Adrenal gland (tissue), 12 donors: ENCODE measurements around the gene FAM200C. TPM values are rescaled to one million over a fixed set of nuclear protein-coding genes. Genes with fewer than 3 reads are reported as not detected.

Experiments used
- DNase-seq, 7 donors: peaks; one replicate each; pipeline ENCODE4 v3.0.0-alpha.2; 2019 to 2020
- H3K27ac ChIP-seq, 5 donors: fragments of 200-600 bp; sonication (generic) in 4 of 5; 1 replicate in 3 of 5; 2 replicates in 2 of 5; pipeline versions ENCODE4 v1.5.1 to v1.8.0; 2016 to 2020; ENCODE audit warnings: mild to moderate bottlenecking in 1 of 5
- H3K27me3 ChIP-seq: fragments of 200-600 bp; 2 replicates; pipeline ENCODE4 v1.8.0; 2021
- H3K36me3 ChIP-seq, 2 donors: fragments of 200-600 bp; replicated peaks in 1 of 2; 1 replicate in 1 of 2; 2 replicates in 1 of 2; pipeline versions ENCODE4 v1.5.1 to v1.8.0; 2018 to 2022
- H3K4me1 ChIP-seq, 2 donors: fragments of 200-600 bp; replicated peaks in 1 of 2; 1 replicate in 1 of 2; 2 replicates in 1 of 2; pipeline versions ENCODE4 v1.5.1 to v1.8.0; 2018 to 2021
- H3K4me3 ChIP-seq, 4 donors: fragments of 200-600 bp; sonication (generic) in 3 of 4; one replicate each; pipeline ENCODE4 v1.5.1; 2016 to 2018
- H3K9me3 ChIP-seq, 3 donors: fragments of 200-600 bp; sonication (generic) in 1 of 3; replicated peaks in 1 of 3; 1 replicate in 2 of 3; 2 replicates in 1 of 3; pipeline versions ENCODE4 v1.5.1 to v1.8.0; 2016 to 2021
- POLR2A ChIP-seq, 2 donors: fragments of 450-650 bp; IDR thresholded peaks; one replicate each; pipeline ENCODE4 v1.6.1; 2017; ENCODE audit warnings: antibody characterized with exemption in 2 of 2, mild to moderate bottlenecking in 2 of 2, moderate library complexity in 1 of 2
- WGBS, 4 donors: extraction: QIAGEN DNeasy Blood & Tissue Kit in 2 of 4; methylation state at CpG; one replicate each; pipeline versions ENCODE4 v1.1.5 to v1.1.7; 2013 to 2017; 5-methylcytosine and 5-hydroxymethylcytosine counted together
- intact Hi-C, 2 donors: fragments of 100-400 bp; cut with DNase I; formaldehyde crosslinking; loops; one replicate each; pipeline versions ENCODE4 v1.14.1 to v1.15.0; 2022 to 2023
- polyA plus RNA-seq, 3 donors: library from polyadenylated mRNA; stranded (reverse); fragments of 200-250 nt in 2 of 3; fragments of 350-450 nt in 1 of 3; fragmentation: Illumina TruSeq in 1 of 3; extraction: RNeasy Lipid Tissue Mini Kit (QIAGEN cat#74804) in 1 of 3; gene quantifications; one replicate each; pipeline ENCODE4 v1.2.3, GENCODE V29; 2013 to 2014
- total RNA-seq, 9 donors: library from RNA; depleted of rRNA in 4 of 9; stranded (reverse); fragments of >200 nt in 4 of 9; fragments of 120-200 nt in 1 of 9; fragmentation: NEBNext Ultra II Directional in 1 of 9; extraction: Animal tissue kit (Norgen Biotek cat#: 25700) in 1 of 9; gene quantifications; one replicate each; pipeline versions ENCODE4 v1.1.0 to v1.2.4, GENCODE V29; 2013 to 2023
- TF ChIP-seq, protein P1 (sequence below), 6 experiments: fragments of 450-650 bp in 4 of 6; fragments of 200-600 bp in 2 of 6; sonication (generic) in 1 of 6; IDR thresholded peaks; 1 replicate in 5 of 6; 2 replicates in 1 of 6; pipeline versions ENCODE4 v1.5.1 to v1.8.0; 2016 to 2021; ENCODE audit warnings: antibody characterized with exemption in 6 of 6, mild to moderate bottlenecking in 2 of 6, moderate library complexity in 1 of 6
- donor health status: healthy with polysubstance abuse.
- donor health status: Bipolar disorder and iron deficiency.
- donor health status: DM: yes; HTN: yes; CAD: no.
- donor health status: DM: no; HTN: no; CAD: no.
- donor health status: DM: no; HTN: no; CAD: no.
- donor health status: DM: yes; HTN: yes; CAD: no.

The FAM200C gene
- total and polyA plus RNA-seq, 12 donors: 0.42 to 9.0 (median 5.2) TPM

GRCh38 chr5:160375701-160376100, 24.2 kb downstream of the FAM200C start:
- 80 to 92% (median 83%) methylated on average over 2 of the region's 2 CpGs for WGBS, 4 donors
- DNase-seq: no peak
- H3K36me3 ChIP-seq: no peaks in the 10 kb centered on the region

GRCh38 chr5:160375166-160375565, 24.7 kb downstream of the FAM200C start:
- Histone ChIP-seq H3K27ac (no peak overlapping the region), H3K9me3 (no peaks in the 10 kb centered on the region), H3K27me3 (no peaks in the 10 kb centered on the region), H3K4me3 (no peak overlapping the region), H3K4me1 (no peaks in the 10 kb centered on the region), H3K36me3 (no peaks in the 10 kb centered on the region)
- TF ChIP-seq, protein P1, sequence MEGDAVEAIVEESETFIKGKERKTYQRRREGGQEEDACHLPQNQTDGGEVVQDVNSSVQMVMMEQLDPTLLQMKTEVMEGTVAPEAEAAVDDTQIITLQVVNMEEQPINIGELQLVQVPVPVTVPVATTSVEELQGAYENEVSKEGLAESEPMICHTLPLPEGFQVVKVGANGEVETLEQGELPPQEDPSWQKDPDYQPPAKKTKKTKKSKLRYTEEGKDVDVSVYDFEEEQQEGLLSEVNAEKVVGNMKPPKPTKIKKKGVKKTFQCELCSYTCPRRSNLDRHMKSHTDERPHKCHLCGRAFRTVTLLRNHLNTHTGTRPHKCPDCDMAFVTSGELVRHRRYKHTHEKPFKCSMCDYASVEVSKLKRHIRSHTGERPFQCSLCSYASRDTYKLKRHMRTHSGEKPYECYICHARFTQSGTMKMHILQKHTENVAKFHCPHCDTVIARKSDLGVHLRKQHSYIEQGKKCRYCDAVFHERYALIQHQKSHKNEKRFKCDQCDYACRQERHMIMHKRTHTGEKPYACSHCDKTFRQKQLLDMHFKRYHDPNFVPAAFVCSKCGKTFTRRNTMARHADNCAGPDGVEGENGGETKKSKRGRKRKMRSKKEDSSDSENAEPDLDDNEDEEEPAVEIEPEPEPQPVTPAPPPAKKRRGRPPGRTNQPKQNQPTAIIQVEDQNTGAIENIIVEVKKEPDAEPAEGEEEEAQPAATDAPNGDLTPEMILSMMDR (IDR thresholded peaks at IDR 0.05): no peak
- no peak for TF ChIP-seq POLR2A (IDR thresholded peaks at IDR 0.05)
- intact Hi-C loops: no loop called here
- no peak for DNase-seq

More at GRCh38 chr5:160375701-160376100, 24.2 kb downstream of the FAM200C start:
- H3K9me3 ChIP-seq: no peaks in the 10 kb centered on the region
- TF ChIP-seq POLR2A (IDR thresholded peaks at IDR 0.05): no peak
- TF ChIP-seq, protein P1 (IDR thresholded peaks at IDR 0.05): no peak
- H3K4me1 ChIP-seq: no peaks in the 10 kb centered on the region
- H3K4me3 ChIP-seq: no peak overlapping the region
- intact Hi-C loops: no loop called here
- no peak overlapping the region for H3K27ac ChIP-seq
- H3K27me3 ChIP-seq: no peaks in the 10 kb centered on the region

DNA sequence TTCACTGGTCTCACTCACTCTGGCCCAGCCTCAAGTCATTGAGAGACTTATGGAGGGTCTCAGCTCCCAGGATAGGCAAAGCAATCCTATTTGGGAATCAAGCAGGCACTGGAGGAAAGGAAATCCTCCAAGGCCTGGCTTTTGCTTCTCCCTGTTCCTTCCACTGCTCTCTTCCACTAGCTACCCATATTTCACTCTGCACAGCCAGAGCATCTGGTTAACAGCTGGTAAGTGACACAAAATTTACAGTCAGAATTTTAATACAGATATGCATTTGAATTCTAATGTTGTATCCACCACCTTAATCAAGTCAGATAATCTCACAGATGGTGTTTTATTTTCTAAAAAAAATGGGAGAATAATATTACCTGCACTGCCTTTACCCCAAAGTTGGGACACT, 28.6 kb downstream of the FAM200C start:
- DNase-seq: no peak
- Histone ChIP-seq H3K36me3 (no peaks in the 10 kb centered on the region), H3K27ac (no peak overlapping the region), H3K9me3 (no peaks in the 10 kb centered on the region), H3K4me3 (no peak overlapping the region), H3K27me3 (no peaks in the 10 kb centered on the region), H3K4me1 (no peaks in the 10 kb centered on the region)
- TF ChIP-seq POLR2A (IDR thresholded peaks at IDR 0.05): no peak
- TF ChIP-seq, protein P1 (IDR thresholded peaks at IDR 0.05): no peak
- intact Hi-C loops: no loop called here

GRCh38 chr5:160370713-160371034, 29.2 kb downstream of the FAM200C start:
- no peak for TF ChIP-seq POLR2A (IDR thresholded peaks at IDR 0.05)
- TF ChIP-seq, protein P1 (IDR thresholded peaks at IDR 0.05): no peak

More at GRCh38 chr5:160370713-160371034, 29.2 kb downstream of the FAM200C start:
- intact Hi-C loops: no loop called here
- Histone ChIP-seq H3K9me3 (no peaks in the 10 kb centered on the region), H3K27ac (no peak overlapping the region), H3K4me3 (peak overlapping the region in 2 of 4 donors; percentile 42 to 59), H3K36me3 (no peaks in the 10 kb centered on the region), H3K27me3 (no peaks in the 10 kb centered on the region), H3K4me1 (no peaks in the 10 kb centered on the region)
- WGBS, 4 donors: 31 to 45% (median 40%) methylated on average over 12 of the region's 12 CpGs
- no peak for DNase-seq
